Liver (tissue), 3 donors: Measurements from ENCODE around the gene FAIM2.

Experiments used
- CTCF ChIP-seq: fragments of 150-350 bp; IDR thresholded peaks from 2 replicates; pipeline ENCODE4 v1.5.1; 2017; ENCODE audit warnings: improper control_type of control experiment, low read depth, low read length; ENCODE audit not compliant: missing input control
- RAD21 ChIP-seq, 2 donors: IDR thresholded peaks; 2 replicates each; pipeline ENCODE4 v1.6.1; 2016; ENCODE audit warnings: antibody characterized with exemption in 2 of 2, mild to moderate bottlenecking in 2 of 2
- TF ChIP-seq, protein P1 (sequence below): IDR thresholded peaks from 2 replicates; pipeline ENCODE4 v1.6.1; 2016; ENCODE audit warnings: antibody characterized with exemption, mild to moderate bottlenecking
- TF ChIP-seq, protein P2 (sequence below): IDR thresholded peaks from 2 replicates; pipeline ENCODE4 v1.6.1; 2016; ENCODE audit warnings: antibody characterized with exemption
- donor health status: healthy.
- donor health status: healthy.

- TF ChIP-seq RAD21 (IDR thresholded peaks at IDR 0.05), result no peak
- TF ChIP-seq CTCF, result no peak
- TF ChIP-seq, protein P1, sequence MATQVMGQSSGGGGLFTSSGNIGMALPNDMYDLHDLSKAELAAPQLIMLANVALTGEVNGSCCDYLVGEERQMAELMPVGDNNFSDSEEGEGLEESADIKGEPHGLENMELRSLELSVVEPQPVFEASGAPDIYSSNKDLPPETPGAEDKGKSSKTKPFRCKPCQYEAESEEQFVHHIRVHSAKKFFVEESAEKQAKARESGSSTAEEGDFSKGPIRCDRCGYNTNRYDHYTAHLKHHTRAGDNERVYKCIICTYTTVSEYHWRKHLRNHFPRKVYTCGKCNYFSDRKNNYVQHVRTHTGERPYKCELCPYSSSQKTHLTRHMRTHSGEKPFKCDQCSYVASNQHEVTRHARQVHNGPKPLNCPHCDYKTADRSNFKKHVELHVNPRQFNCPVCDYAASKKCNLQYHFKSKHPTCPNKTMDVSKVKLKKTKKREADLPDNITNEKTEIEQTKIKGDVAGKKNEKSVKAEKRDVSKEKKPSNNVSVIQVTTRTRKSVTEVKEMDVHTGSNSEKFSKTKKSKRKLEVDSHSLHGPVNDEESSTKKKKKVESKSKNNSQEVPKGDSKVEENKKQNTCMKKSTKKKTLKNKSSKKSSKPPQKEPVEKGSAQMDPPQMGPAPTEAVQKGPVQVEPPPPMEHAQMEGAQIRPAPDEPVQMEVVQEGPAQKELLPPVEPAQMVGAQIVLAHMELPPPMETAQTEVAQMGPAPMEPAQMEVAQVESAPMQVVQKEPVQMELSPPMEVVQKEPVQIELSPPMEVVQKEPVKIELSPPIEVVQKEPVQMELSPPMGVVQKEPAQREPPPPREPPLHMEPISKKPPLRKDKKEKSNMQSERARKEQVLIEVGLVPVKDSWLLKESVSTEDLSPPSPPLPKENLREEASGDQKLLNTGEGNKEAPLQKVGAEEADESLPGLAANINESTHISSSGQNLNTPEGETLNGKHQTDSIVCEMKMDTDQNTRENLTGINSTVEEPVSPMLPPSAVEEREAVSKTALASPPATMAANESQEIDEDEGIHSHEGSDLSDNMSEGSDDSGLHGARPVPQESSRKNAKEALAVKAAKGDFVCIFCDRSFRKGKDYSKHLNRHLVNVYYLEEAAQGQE, result no peak
- TF ChIP-seq, protein P2, sequence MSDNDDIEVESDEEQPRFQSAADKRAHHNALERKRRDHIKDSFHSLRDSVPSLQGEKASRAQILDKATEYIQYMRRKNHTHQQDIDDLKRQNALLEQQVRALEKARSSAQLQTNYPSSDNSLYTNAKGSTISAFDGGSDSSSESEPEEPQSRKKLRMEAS, result no peak
Measured at GRCh38 chr12:49943625-49943960, 39.9 kb upstream of the FAIM2 start.
